GM23338 (cell line): ENCODE measurements around the gene SETBP1. TPM values are rescaled to one million over a fixed set of nuclear protein-coding genes. Genes with fewer than 3 reads are reported as not detected.

Source experiments
- ATAC-seq: fragments of 200-7000 bp; cut with Tn5 transposase; 3 replicates; pipeline ENCODE4 v1.9.1; 2020
- DNase-seq: peaks from one replicate; pipeline ENCODE4 v3.0.0-alpha.2; 2015; ENCODE audit warnings: low spot score
- H2AFZ ChIP-seq: fragments of 200-600 bp; sonication (generic); 2 replicates; pipeline ENCODE4 v1.8.0; 2016; ENCODE audit warnings: antibody characterized with exemption, mild to moderate bottlenecking, moderate library complexity
- H3F3A ChIP-seq: fragments of 200-600 bp; sonication (generic); replicated peaks from 2 replicates; pipeline ENCODE4 v1.8.0; 2017; ENCODE audit warnings: antibody characterized with exemption, mixed run types, low read depth
- H3K27ac ChIP-seq: fragments of 200-600 bp; sonication (generic); 2 replicates; pipeline ENCODE4 v1.6.1; 2016; ENCODE audit warnings: low read depth
- H3K27me3 ChIP-seq: fragments of 200-600 bp; sonication (generic); 2 replicates; pipeline ENCODE4 v1.8.0; 2016; ENCODE audit warnings: mild to moderate bottlenecking, mixed run types, moderate library complexity; ENCODE audit not compliant: insufficient read depth
- H3K36me3 ChIP-seq: fragments of 200-600 bp; sonication (generic); 2 replicates; pipeline ENCODE4 v1.8.0; 2016; ENCODE audit warnings: mild to moderate bottlenecking; ENCODE audit not compliant: insufficient read depth
- H3K4me1 ChIP-seq: fragments of 200-600 bp; sonication (generic); 2 replicates; pipeline ENCODE4 v1.8.0; 2016; ENCODE audit warnings: mild to moderate bottlenecking, moderate library complexity; ENCODE audit not compliant: insufficient read depth
- H3K4me2 ChIP-seq: fragments of 200-600 bp; sonication (generic); 2 replicates; pipeline ENCODE4 v1.7.1; 2017; ENCODE audit warnings: mixed run types
- H3K4me3 ChIP-seq: fragments of 200-600 bp; sonication (generic); 2 replicates; pipeline ENCODE4 v1.6.1; 2016; ENCODE audit warnings: mixed run types
- H3K79me2 ChIP-seq: fragments of 200-600 bp; sonication (generic); replicated peaks from 2 replicates; pipeline ENCODE4 v1.8.0; 2017; ENCODE audit warnings: mild to moderate bottlenecking; ENCODE audit not compliant: insufficient read depth
- H3K9me2 ChIP-seq: fragments of 200-600 bp; sonication (generic); 2 replicates; pipeline ENCODE4 v1.8.0; 2017; ENCODE audit not compliant: insufficient read depth
- H4K20me1 ChIP-seq: fragments of 200-600 bp; sonication (generic); replicated peaks from 2 replicates; pipeline ENCODE4 v1.8.0; 2017; ENCODE audit warnings: mild to moderate bottlenecking; ENCODE audit not compliant: insufficient read depth
- H3K27ac Mint-ChIP-seq: 2 replicates; pipeline ENCODE4 v1.8.0; 2020; ENCODE audit warnings: inconsistent platforms, mild to moderate bottlenecking, moderate library complexity, mixed read lengths
- H3K27me3 Mint-ChIP-seq: 3 replicates; pipeline ENCODE4 v1.8.0; 2022; ENCODE audit warnings: low read depth, mild to moderate bottlenecking, moderate library complexity, mixed read lengths, inconsistent platforms; ENCODE audit not compliant: insufficient read depth, poor library complexity
- H3K36me3 Mint-ChIP-seq: 3 replicates; pipeline ENCODE4 v1.8.0; 2021; ENCODE audit warnings: low read depth, mild to moderate bottlenecking, inconsistent platforms, moderate library complexity, mixed read lengths
- H3K4me1 Mint-ChIP-seq: 3 replicates; pipeline ENCODE4 v1.8.0; 2020; ENCODE audit warnings: mild to moderate bottlenecking, inconsistent platforms, mixed read lengths
- H3K4me3 Mint-ChIP-seq: 3 replicates; pipeline ENCODE4 v1.8.0; 2021; ENCODE audit warnings: moderate library complexity, mild to moderate bottlenecking, inconsistent platforms, mixed read lengths
- H3K9me3 Mint-ChIP-seq: 3 replicates; pipeline ENCODE4 v1.8.0; 2020; ENCODE audit warnings: moderate library complexity, mild to moderate bottlenecking, inconsistent platforms, mixed read lengths
- CREB1 ChIP-seq: fragments of 250-450 bp; sonication (Bioruptor Pico); IDR thresholded peaks from 2 replicates; pipeline ENCODE4 v1.5.0; 2020; ENCODE audit warnings: low read depth, mild to moderate bottlenecking, moderate library complexity
- CTCF ChIP-seq, 2 experiments: fragments of 200-600 bp in 1 of 2; sonication (generic) in 1 of 2; conservative IDR thresholded peaks; 2 replicates each; pipeline versions ENCODE4 v1.5.1 to v1.6.1; 2016 to 2017; ENCODE audit warnings: antibody characterized with exemption in 2 of 2, low read depth in 2 of 2, mild to moderate bottlenecking in 2 of 2, moderate library complexity in 1 of 2
- NANOG ChIP-seq: IDR thresholded peaks from 2 replicates; pipeline ENCODE4 v1.6.1; 2016; ENCODE audit warnings: antibody characterized with exemption, borderline replicate concordance
- ZNF331 ChIP-seq: fragments of 250-450 bp; sonication (Bioruptor Pico); IDR thresholded peaks from 2 replicates; pipeline ENCODE4 v1.5.0; 2020; ENCODE audit warnings: low read depth, mild to moderate bottlenecking, moderate library complexity
- ZNF462 ChIP-seq: fragments of 250-450 bp; sonication (Bioruptor Pico); IDR thresholded peaks from 2 replicates; pipeline ENCODE4 v1.5.0; 2020; ENCODE audit warnings: mild to moderate bottlenecking, moderate library complexity
- polyA plus RNA-seq: library from polyadenylated mRNA; unstranded; fragments of >200 nt; fragmentation: Nextera tagmentation; extraction: Ambion mirVana; gene quantifications from 2 replicates; pipeline ENCODE4 v1.2.1, GENCODE V29; 2016
- total RNA-seq: library from RNA; depleted of rRNA; stranded (reverse); fragments of >200 nt; shearing (Covaris generic); gene quantifications from 2 replicates; pipeline ENCODE4 v1.2.3, GENCODE V29; 2014

Gene SETBP1
- total and polyA plus RNA-seq, 2 experiments from 2014 or later = 1.6 to 5.5 TPM

- Histone ChIP-seq H3K4me1 (no peaks in the 10 kb centered on the region), H2AFZ (no peak overlapping the region), H3K4me3 (no peak overlapping the region), H3K79me2 (no peaks in the 10 kb centered on the region), H4K20me1 (no peaks in the 10 kb centered on the region), H3F3A (no peaks in the 10 kb centered on the region), H3K9me2 (no peaks in the 10 kb centered on the region), H3K27me3 (no peaks in the 10 kb centered on the region), H3K27ac (no peak overlapping the region), H3K4me2 (no peak overlapping the region), H3K36me3 (no peaks in the 10 kb centered on the region)
- TF ChIP-seq ZNF331 (CRISPR knock-in tag) (no peak), NANOG (no peak), CREB1 (CRISPR knock-in tag) (no peak), CTCF (conservative IDR thresholded peaks at IDR 0.05; ENCODE audit: low read depth in 2 of 2) (no peak), ZNF462 (no peak)
- DNase-seq = no peak
- no peak for ATAC-seq
- Mint-ChIP-seq H3K4me3 (no peak overlapping the region), H3K36me3 (peaks cover 38% of the 10 kb centered on the region), H3K9me3 (peaks cover 46% of the 10 kb centered on the region), H3K27me3 (peaks cover 3% of the 10 kb centered on the region), H3K4me1 (peaks cover 11% of the 10 kb centered on the region), H3K27ac (no peak overlapping the region)
These were observed 254.8 kb downstream of the SETBP1 start for GRCh38 chr18:44935455-44935854.
